DND-41 (cell line): ENCODE measurements around the gene GAREM2.

ENCODE experiments used
- EZH2 ChIP-seq: IDR thresholded peaks from 3 replicates; pipeline ENCODE4 v1.6.1; 2012; ENCODE audit warnings: borderline replicate concordance, low read depth, mild to moderate bottlenecking, moderate library complexity, low read length, inconsistent platforms; ENCODE audit not compliant: severe bottlenecking
- TF ChIP-seq, protein P1 (sequence below): IDR thresholded peaks from 2 replicates; pipeline ENCODE4 v1.5.1; 2012; ENCODE audit warnings: borderline replicate concordance, low read length, moderate library complexity, mild to moderate bottlenecking; ENCODE audit not compliant: poor library complexity, severe bottlenecking; ENCODE audit errors: extremely low read depth

DNA sequence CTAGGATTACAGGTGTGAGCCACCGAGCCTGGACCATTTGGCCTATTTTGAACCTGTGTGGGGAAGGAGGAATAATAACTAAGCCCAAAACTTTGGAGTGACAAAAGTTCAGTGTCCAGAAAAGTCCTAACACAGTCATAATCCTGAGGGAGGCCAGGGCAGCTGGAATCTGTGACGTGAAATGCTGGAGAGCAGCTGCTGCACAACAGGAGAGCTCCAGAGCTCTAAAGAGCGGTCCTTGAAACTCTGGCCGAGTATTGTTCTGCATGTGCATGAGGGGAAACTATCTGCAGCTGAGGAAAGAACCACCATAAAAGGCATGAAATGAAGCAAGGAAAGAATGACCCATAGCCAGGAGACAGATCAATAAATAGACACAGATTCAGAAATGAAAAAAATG lies 43.7 kb downstream of the GAREM2 start:
- no peak for TF ChIP-seq EZH2
- TF ChIP-seq, protein P1, sequence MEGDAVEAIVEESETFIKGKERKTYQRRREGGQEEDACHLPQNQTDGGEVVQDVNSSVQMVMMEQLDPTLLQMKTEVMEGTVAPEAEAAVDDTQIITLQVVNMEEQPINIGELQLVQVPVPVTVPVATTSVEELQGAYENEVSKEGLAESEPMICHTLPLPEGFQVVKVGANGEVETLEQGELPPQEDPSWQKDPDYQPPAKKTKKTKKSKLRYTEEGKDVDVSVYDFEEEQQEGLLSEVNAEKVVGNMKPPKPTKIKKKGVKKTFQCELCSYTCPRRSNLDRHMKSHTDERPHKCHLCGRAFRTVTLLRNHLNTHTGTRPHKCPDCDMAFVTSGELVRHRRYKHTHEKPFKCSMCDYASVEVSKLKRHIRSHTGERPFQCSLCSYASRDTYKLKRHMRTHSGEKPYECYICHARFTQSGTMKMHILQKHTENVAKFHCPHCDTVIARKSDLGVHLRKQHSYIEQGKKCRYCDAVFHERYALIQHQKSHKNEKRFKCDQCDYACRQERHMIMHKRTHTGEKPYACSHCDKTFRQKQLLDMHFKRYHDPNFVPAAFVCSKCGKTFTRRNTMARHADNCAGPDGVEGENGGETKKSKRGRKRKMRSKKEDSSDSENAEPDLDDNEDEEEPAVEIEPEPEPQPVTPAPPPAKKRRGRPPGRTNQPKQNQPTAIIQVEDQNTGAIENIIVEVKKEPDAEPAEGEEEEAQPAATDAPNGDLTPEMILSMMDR, result no peak
